PFSK-1 (cell line): ENCODE data around the gene SCCPDH.

Experiments used
- FOXP2 ChIP-seq: optimal IDR thresholded peaks from 2 replicates; pipeline ENCODE3; 2011; ENCODE audit warnings: borderline replicate concordance, control low read depth, inconsistent platforms; ENCODE audit not compliant: insufficient read depth; ENCODE audit errors: extremely low read length, extremely low read depth
- POLR2AphosphoS5 ChIP-seq: IDR thresholded peaks from 2 replicates; pipeline ENCODE4 v1.6.1; 2012; ENCODE audit warnings: low read depth, mild to moderate bottlenecking, control low read depth, low read length, moderate library complexity
- REST ChIP-seq, 2 experiments: IDR thresholded peaks; 2 replicates each; pipeline versions ENCODE4 v1.6.1 to v1.8.0; 2011 to 2012; ENCODE audit warnings: low read depth in 2 of 2, low read length in 2 of 2, control low read depth in 1 of 2, inconsistent platforms in 1 of 2, mild to moderate bottlenecking in 1 of 2, moderate library complexity in 1 of 2; ENCODE audit not compliant: insufficient read depth in 1 of 2
- TAF1 ChIP-seq: IDR thresholded peaks from 2 replicates; pipeline ENCODE4 v1.6.1; 2012; ENCODE audit warnings: low read length, control low read depth, borderline replicate concordance; ENCODE audit not compliant: insufficient read depth

GRCh38 chr1:246793356-246793896 is 69.2 kb downstream of the SCCPDH start:
- no peak for TF ChIP-seq FOXP2
- TF ChIP-seq POLR2AphosphoS5: no peak
- no peak for TF ChIP-seq REST (IDR thresholded peaks at IDR 0.05; ENCODE audit: insufficient read depth in 1 of 2, low read depth in 2 of 2, low read length in 2 of 2)
- no peak for TF ChIP-seq TAF1
